Lower leg skin (tissue), 3 donors: Measurements from ENCODE around the gene RIMS1.

ENCODE experiments used
- POLR2A ChIP-seq, 2 donors: fragments of 450-650 bp; IDR thresholded peaks; one replicate each; pipeline ENCODE4 v1.6.1; 2016 to 2017; ENCODE audit warnings: antibody characterized with exemption in 2 of 2, mild to moderate bottlenecking in 1 of 2, moderate library complexity in 1 of 2
- TF ChIP-seq, protein P1 (sequence below), 3 donors: fragments of 450-650 bp; IDR thresholded peaks; one replicate each; pipeline ENCODE4 v1.5.1; 2016; ENCODE audit warnings: antibody characterized with exemption in 3 of 3, mild to moderate bottlenecking in 3 of 3, moderate library complexity in 2 of 3

- TF ChIP-seq, protein P1, sequence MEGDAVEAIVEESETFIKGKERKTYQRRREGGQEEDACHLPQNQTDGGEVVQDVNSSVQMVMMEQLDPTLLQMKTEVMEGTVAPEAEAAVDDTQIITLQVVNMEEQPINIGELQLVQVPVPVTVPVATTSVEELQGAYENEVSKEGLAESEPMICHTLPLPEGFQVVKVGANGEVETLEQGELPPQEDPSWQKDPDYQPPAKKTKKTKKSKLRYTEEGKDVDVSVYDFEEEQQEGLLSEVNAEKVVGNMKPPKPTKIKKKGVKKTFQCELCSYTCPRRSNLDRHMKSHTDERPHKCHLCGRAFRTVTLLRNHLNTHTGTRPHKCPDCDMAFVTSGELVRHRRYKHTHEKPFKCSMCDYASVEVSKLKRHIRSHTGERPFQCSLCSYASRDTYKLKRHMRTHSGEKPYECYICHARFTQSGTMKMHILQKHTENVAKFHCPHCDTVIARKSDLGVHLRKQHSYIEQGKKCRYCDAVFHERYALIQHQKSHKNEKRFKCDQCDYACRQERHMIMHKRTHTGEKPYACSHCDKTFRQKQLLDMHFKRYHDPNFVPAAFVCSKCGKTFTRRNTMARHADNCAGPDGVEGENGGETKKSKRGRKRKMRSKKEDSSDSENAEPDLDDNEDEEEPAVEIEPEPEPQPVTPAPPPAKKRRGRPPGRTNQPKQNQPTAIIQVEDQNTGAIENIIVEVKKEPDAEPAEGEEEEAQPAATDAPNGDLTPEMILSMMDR (IDR thresholded peaks at IDR 0.05) = no peak
- TF ChIP-seq POLR2A (IDR thresholded peaks at IDR 0.05) = no peak
These were observed 136.5 kb downstream of the RIMS1 start for GRCh38 chr6:72022830-72023229.
